Fibroblast of mammary gland (primary cell): Measurements from ENCODE around the gene TRAPPC6A.

Experiments
- DNase-seq: peaks from one replicate; pipeline ENCODE4 v3.0.0-alpha.2; 2010; ENCODE audit warnings: low read depth
- H3K4me3 ChIP-seq: 2 replicates; pipeline ENCODE4 v1.5.1; 2011; ENCODE audit warnings: low read depth, mild to moderate bottlenecking, low read length, moderate library complexity; ENCODE audit not compliant: control insufficient read depth
- CTCF ChIP-seq: conservative IDR thresholded peaks from 2 replicates; pipeline ENCODE4 v1.5.1; 2011; ENCODE audit warnings: low read depth, low read length, inconsistent platforms; ENCODE audit not compliant: control insufficient read depth, insufficient read depth

TRAPPC6A gene

GRCh38 chr19:45205810-45206209 lies 27.8 kb upstream of the TRAPPC6A start:
- H3K4me3 ChIP-seq = no peak overlapping the region
- no peak for TF ChIP-seq CTCF
- no peak for DNase-seq

GRCh38 chr19:45202637-45203036 lies 24.6 kb upstream of the TRAPPC6A start:
- no peak overlapping the region for H3K4me3 ChIP-seq
- no peak for TF ChIP-seq CTCF
- no peak for DNase-seq

- DNase-seq = peak; percentile 71
- H3K4me3 ChIP-seq = no peak overlapping the region
- TF ChIP-seq CTCF = peak; percentile 29
Observed at GRCh38 chr19:45200568-45200967, 22.5 kb upstream of the TRAPPC6A start.

- TF ChIP-seq CTCF = no peak
- peak; percentile 93 for DNase-seq
Observed at GRCh38 chr19:45195764-45196163, 17.7 kb upstream of the TRAPPC6A start.

GRCh38 chr19:45191375-45191774 lies 13.3 kb upstream of the TRAPPC6A start:
- no peak for TF ChIP-seq CTCF
- H3K4me3 ChIP-seq = no peak overlapping the region
- DNase-seq = no peak

More at GRCh38 chr19:45195764-45196163, 17.7 kb upstream of the TRAPPC6A start:
- H3K4me3 ChIP-seq = no peak overlapping the region

GRCh38 chr19:45189971-45190370 lies 11.9 kb upstream of the TRAPPC6A start:
- no peak for DNase-seq
- no peak for TF ChIP-seq CTCF

More at GRCh38 chr19:45189971-45190370, 11.9 kb upstream of the TRAPPC6A start:
- H3K4me3 ChIP-seq = no peak overlapping the region
